ENCODE data around the gene PDGFC. TPM values are rescaled to one million over a fixed set of nuclear protein-coding genes. Genes with fewer than 3 reads are reported as not detected.

The PDGFC gene
- total RNA-seq, 1 experiment from 2014 or later: 4.5 TPM

- H3K18ac ChIP-seq (ENCODE audit: insufficient read length, low read depth, low read length): no peak overlapping the region
- H2AK5ac ChIP-seq (ENCODE audit: insufficient read length, low read length): no peak overlapping the region
- no peak overlapping the region for H3K4ac ChIP-seq (ENCODE audit: low read depth, low read length)
- H3K14ac ChIP-seq (ENCODE audit: insufficient read depth, low read length): no peak overlapping the region
- no peak overlapping the region for H2BK20ac ChIP-seq (ENCODE audit: low read depth, low read length, poor library complexity, severe bottlenecking)
- no peak overlapping the region for H3T11ph ChIP-seq (ENCODE audit: low read length)
- H4K8ac ChIP-seq (replicated peaks; ENCODE audit: insufficient read length, low read depth, low read length): no peak overlapping the region
- no peak overlapping the region for H3K23ac ChIP-seq (ENCODE audit: insufficient read length, low read depth, low read length)
- Mint-ChIP-seq H3K27me3 (ENCODE audit: low read depth) (no peaks in the 10 kb centered on the region), H3K9me3 (no peaks in the 10 kb centered on the region), H3K4me1 (peaks cover 5 to 17% of the 10 kb centered on the region in 2 experiments; a peak in 3 of 4 replicates), H3K27ac (no peak overlapping the region), H3K4me3 (no peak overlapping the region), H3K36me3 (ENCODE audit: insufficient read depth in 1 of 3, low read depth in 3 of 3) (no peaks in the 10 kb centered on the region)
- no peaks in the 10 kb centered on the region for H3K9me3 ChIP-seq (ENCODE audit: control insufficient read depth, low read depth, low read length)
- H3K56ac ChIP-seq (ENCODE audit: insufficient read length, low read depth, low read length): no peak overlapping the region
- no peak overlapping the region for H3K9ac ChIP-seq (ENCODE audit: extremely low read depth, insufficient read length, low read length)
- H3K27me3 ChIP-seq (ENCODE audit: insufficient read depth, low read length): no peaks in the 10 kb centered on the region
- H4K91ac ChIP-seq (ENCODE audit: insufficient read length, low read depth, low read length): no peak overlapping the region
- no peak overlapping the region for H2BK12ac ChIP-seq (ENCODE audit: insufficient read length, low read depth, low read length)
- no peak overlapping the region for H3K4me2 ChIP-seq (ENCODE audit: insufficient read depth, insufficient read length, low read length)
- no peaks in the 10 kb centered on the region for H3K23me2 ChIP-seq (ENCODE audit: insufficient read length, low read depth, low read length, poor library complexity, severe bottlenecking)
- TF ChIP-seq, protein P1, sequence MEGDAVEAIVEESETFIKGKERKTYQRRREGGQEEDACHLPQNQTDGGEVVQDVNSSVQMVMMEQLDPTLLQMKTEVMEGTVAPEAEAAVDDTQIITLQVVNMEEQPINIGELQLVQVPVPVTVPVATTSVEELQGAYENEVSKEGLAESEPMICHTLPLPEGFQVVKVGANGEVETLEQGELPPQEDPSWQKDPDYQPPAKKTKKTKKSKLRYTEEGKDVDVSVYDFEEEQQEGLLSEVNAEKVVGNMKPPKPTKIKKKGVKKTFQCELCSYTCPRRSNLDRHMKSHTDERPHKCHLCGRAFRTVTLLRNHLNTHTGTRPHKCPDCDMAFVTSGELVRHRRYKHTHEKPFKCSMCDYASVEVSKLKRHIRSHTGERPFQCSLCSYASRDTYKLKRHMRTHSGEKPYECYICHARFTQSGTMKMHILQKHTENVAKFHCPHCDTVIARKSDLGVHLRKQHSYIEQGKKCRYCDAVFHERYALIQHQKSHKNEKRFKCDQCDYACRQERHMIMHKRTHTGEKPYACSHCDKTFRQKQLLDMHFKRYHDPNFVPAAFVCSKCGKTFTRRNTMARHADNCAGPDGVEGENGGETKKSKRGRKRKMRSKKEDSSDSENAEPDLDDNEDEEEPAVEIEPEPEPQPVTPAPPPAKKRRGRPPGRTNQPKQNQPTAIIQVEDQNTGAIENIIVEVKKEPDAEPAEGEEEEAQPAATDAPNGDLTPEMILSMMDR (conservative IDR thresholded peaks at IDR 0.05): no peak
- no peak overlapping the region for H4K5ac ChIP-seq (ENCODE audit: insufficient read length, low read depth, low read length)
- no peak overlapping the region for H2AFZ ChIP-seq (ENCODE audit: low read length)
- no peak overlapping the region for H2BK5ac ChIP-seq (ENCODE audit: insufficient read length, low read length)
- H3K79me2 ChIP-seq (ENCODE audit: insufficient read depth, low read length): no peaks in the 10 kb centered on the region
- H4K20me1 ChIP-seq (ENCODE audit: control insufficient read depth, insufficient read depth, insufficient read length): no peaks in the 10 kb centered on the region
- DNase-seq: no peak
- H2BK120ac ChIP-seq (ENCODE audit: low read depth, low read length, poor library complexity, severe bottlenecking): no peak overlapping the region
- no CpG with 5 or more reads among the region's 2 CpGs for WGBS (ENCODE audit: extremely low coverage, insufficient read length, low lambda C conversion rate)
- H3K27ac ChIP-seq (ENCODE audit: insufficient read length, low read depth, low read length): no peak overlapping the region
- H2BK15ac ChIP-seq (ENCODE audit: low read depth, low read length): no peak overlapping the region
- no peaks in the 10 kb centered on the region for H3K79me1 ChIP-seq (ENCODE audit: insufficient read depth, low read depth, low read length, poor library complexity, severe bottlenecking)
- no peaks in the 10 kb centered on the region for H3K4me1 ChIP-seq (ENCODE audit: insufficient read depth, low read length)
Observed at GRCh38 chr4:156958276-156959074, 13.1 kb downstream of the PDGFC start.
